H1 (cell line): ENCODE results near the gene COL20A1. TPM values are rescaled to one million over a fixed set of nuclear protein-coding genes. Genes with fewer than 3 reads are reported as not detected.

ENCODE experiments used
- ATF2 ChIP-seq: IDR thresholded peaks from 2 replicates; pipeline ENCODE4 v1.6.1; 2012; ENCODE audit warnings: low read length, inconsistent platforms
- BACH1 ChIP-seq: IDR thresholded peaks from 2 replicates; pipeline ENCODE4 v1.6.1; 2012; ENCODE audit warnings: low read length, improper control_type of control experiment
- CBX5 ChIP-seq: fragments of 300-800, 300-1000 bp; sonication (generic); IDR thresholded peaks from 2 replicates; pipeline ENCODE4 v1.7.1; 2016; ENCODE audit warnings: antibody characterized with exemption, low read length, low read depth
- CHD1 ChIP-seq: IDR thresholded peaks from 2 replicates; pipeline ENCODE4 v1.6.1; 2012; ENCODE audit warnings: low read depth, low read length, improper control_type of control experiment
- CREB1 ChIP-seq: IDR thresholded peaks from 2 replicates; pipeline ENCODE4 v1.6.1; 2012; ENCODE audit warnings: inconsistent platforms
- CTCF ChIP-seq, 3 experiments: IDR thresholded peaks; 1 replicate in 2 of 3; 2 replicates in 1 of 3; pipeline versions ENCODE4 v1.5.1 to v1.6.1; 2011; ENCODE audit warnings: low read length in 3 of 3, mild to moderate bottlenecking in 3 of 3, inconsistent platforms in 2 of 3, low read depth in 1 of 3, moderate library complexity in 1 of 3; ENCODE audit not compliant: insufficient read depth in 1 of 3; ENCODE audit errors: control extremely low read depth in 1 of 3
- E2F6 ChIP-seq: IDR thresholded peaks from 2 replicates; pipeline ENCODE4 v1.6.1; 2012; ENCODE audit warnings: inconsistent platforms
- EP300 ChIP-seq, 2 experiments: IDR thresholded peaks; 1 replicate in 1 of 2; 2 replicates in 1 of 2; pipeline ENCODE4 v1.6.1; 2011 to 2012; ENCODE audit warnings: low read depth in 2 of 2, low read length in 2 of 2, mild to moderate bottlenecking in 2 of 2, borderline replicate concordance in 1 of 2, inconsistent platforms in 1 of 2, moderate library complexity in 1 of 2
- MAFK ChIP-seq: IDR thresholded peaks from 2 replicates; pipeline ENCODE4 v1.6.1; 2012; ENCODE audit warnings: low read depth, mild to moderate bottlenecking, improper control_type of control experiment, low read length
- NANOG ChIP-seq: IDR thresholded peaks from 2 replicates; pipeline ENCODE4 v1.6.1; 2011; ENCODE audit warnings: low read length, low read depth, mild to moderate bottlenecking, inconsistent platforms; ENCODE audit not compliant: insufficient read depth, poor library complexity, severe bottlenecking
- NRF1 ChIP-seq: IDR thresholded peaks from 2 replicates; pipeline ENCODE4 v1.6.1; 2011; ENCODE audit warnings: mild to moderate bottlenecking, low read depth, low read length, improper control_type of control experiment
- PHF8 ChIP-seq: fragments of 200-600 bp; sonication (generic); conservative IDR thresholded peaks from 2 replicates; pipeline ENCODE4 v1.7.1; 2012; ENCODE audit warnings: low read depth, mild to moderate bottlenecking, inconsistent platforms, low read length, moderate library complexity
- POLR2AphosphoS5 ChIP-seq: IDR thresholded peaks from 2 replicates; pipeline ENCODE4 v1.6.1; 2011; ENCODE audit warnings: low read depth, low read length
- RFX5 ChIP-seq: IDR thresholded peaks from 2 replicates; pipeline ENCODE4 v1.6.1; 2011; ENCODE audit warnings: low read depth, low read length, improper control_type of control experiment, borderline replicate concordance
- SIX5 ChIP-seq: IDR thresholded peaks from 2 replicates; pipeline ENCODE4 v1.6.1; 2011; ENCODE audit warnings: mild to moderate bottlenecking, low read depth, low read length
- SP1 ChIP-seq: IDR thresholded peaks from 2 replicates; pipeline ENCODE4 v1.6.1; 2011; ENCODE audit warnings: low read depth, low read length
- SP2 ChIP-seq: IDR thresholded peaks from 2 replicates; pipeline ENCODE4 v1.6.1; 2012; ENCODE audit warnings: mild to moderate bottlenecking, low read length, inconsistent platforms
- SP4 ChIP-seq: IDR thresholded peaks from 2 replicates; pipeline ENCODE4 v1.6.1; 2012; ENCODE audit warnings: low read length, inconsistent platforms
- SRF ChIP-seq: IDR thresholded peaks from 2 replicates; pipeline ENCODE4 v1.6.1; 2011; ENCODE audit warnings: mild to moderate bottlenecking, low read depth, low read length, moderate library complexity
- TAF7 ChIP-seq: optimal IDR thresholded peaks from 2 replicates; pipeline ENCODE3; 2011; ENCODE audit warnings: low read depth, mild to moderate bottlenecking, inconsistent platforms, low read length, moderate library complexity, borderline replicate concordance
- YY1 ChIP-seq: IDR thresholded peaks from 2 replicates; pipeline ENCODE4 v1.6.1; 2011; ENCODE audit warnings: low read depth, mild to moderate bottlenecking, low read length
- polyA plus RNA-seq, 7 experiments: library from polyadenylated mRNA; depleted of rRNA in 3 of 7; stranded (reverse) in 5 of 7; unstranded in 2 of 7; fragments of >200 nt in 5 of 7; fragments of 200-250 nt in 2 of 7; gene quantifications; 1 replicate in 5 of 7; 2 replicates in 1 of 7; 4 replicates in 1 of 7; pipeline versions ENCODE4 v1.2.1 to v1.2.3, GENCODE V29; 2011 to 2013; ENCODE audit warnings: missing spikeins in 2 of 7, mixed read lengths in 2 of 7
- total RNA-seq: library from RNA; stranded (reverse); fragmentation: NEBNext Ultra II Directional; extraction: Animal tissue kit (Norgen Biotek cat#: 25700); gene quantifications from 2 replicates; pipeline ENCODE4 v1.2.1, GENCODE V29; 2021

The COL20A1 gene
- total and polyA plus RNA-seq, 2 of the 8 experiments (the other 6 are each of a cell fraction or from before 2014, with no cell fraction given) = 0.19 to 0.21 TPM

- TF ChIP-seq RFX5 = no peak
- no peak for TF ChIP-seq SIX5
- TF ChIP-seq SP1 = no peak
- no peak for TF ChIP-seq SP4
- TF ChIP-seq BACH1 = no peak
- TF ChIP-seq PHF8 = no peak
- no peak for TF ChIP-seq CREB1
- no peak for TF ChIP-seq YY1
- no peak for TF ChIP-seq CHD1
- TF ChIP-seq NRF1 = no peak
- TF ChIP-seq SP2 = no peak
- TF ChIP-seq MAFK = no peak
- no peak for TF ChIP-seq EP300 (IDR thresholded peaks at IDR 0.05; ENCODE audit: borderline replicate concordance in 1 of 2, low read depth in 2 of 2, low read length in 2 of 2)
- no peak for TF ChIP-seq CBX5
- TF ChIP-seq ATF2 = no peak
- TF ChIP-seq NANOG = no peak
- TF ChIP-seq CTCF (IDR thresholded peaks at IDR 0.05; ENCODE audit: control extremely low read depth in 1 of 3, insufficient read depth in 1 of 3, low read depth in 1 of 3, low read length in 3 of 3) = peak; percentile 74 to 84 (median 83)
- TF ChIP-seq E2F6 = no peak
- no peak for TF ChIP-seq SRF
- TF ChIP-seq TAF7 = no peak
- TF ChIP-seq POLR2AphosphoS5 = 0 out of 2 replicates have a peak, but pooled peaks have one; percentile 28
These were observed 11.9 kb upstream of the COL20A1 start (continued) for GRCh38 chr20:63280929-63281545.
